Fibroblast of villous mesenchyme (primary cell): Measurements from ENCODE around the gene FOXP3. TPM values are rescaled to one million over a fixed set of nuclear protein-coding genes. Genes with fewer than 3 reads are reported as not detected.

Experiments used
- DNase-seq: peaks from one replicate; pipeline ENCODE4 v3.0.0-alpha.2; 2010; ENCODE audit warnings: low read depth
- H3K4me3 ChIP-seq: 2 replicates; pipeline ENCODE4 v1.5.1; 2011; ENCODE audit warnings: low read depth, mild to moderate bottlenecking, low read length
- total RNA-seq: library from RNA; depleted of rRNA; stranded (reverse); fragments of >200 nt; gene quantifications from 2 replicates; pipeline ENCODE4 v1.2.3, GENCODE V29; 2012
- TF ChIP-seq, protein P1 (sequence below): IDR thresholded peaks from 2 replicates; pipeline ENCODE4 v1.5.1; 2012; ENCODE audit warnings: low read depth, mild to moderate bottlenecking, low read length; ENCODE audit not compliant: insufficient read depth

The FOXP3 gene
- total RNA-seq, 1 donor: under 0.01 TPM

DNA sequence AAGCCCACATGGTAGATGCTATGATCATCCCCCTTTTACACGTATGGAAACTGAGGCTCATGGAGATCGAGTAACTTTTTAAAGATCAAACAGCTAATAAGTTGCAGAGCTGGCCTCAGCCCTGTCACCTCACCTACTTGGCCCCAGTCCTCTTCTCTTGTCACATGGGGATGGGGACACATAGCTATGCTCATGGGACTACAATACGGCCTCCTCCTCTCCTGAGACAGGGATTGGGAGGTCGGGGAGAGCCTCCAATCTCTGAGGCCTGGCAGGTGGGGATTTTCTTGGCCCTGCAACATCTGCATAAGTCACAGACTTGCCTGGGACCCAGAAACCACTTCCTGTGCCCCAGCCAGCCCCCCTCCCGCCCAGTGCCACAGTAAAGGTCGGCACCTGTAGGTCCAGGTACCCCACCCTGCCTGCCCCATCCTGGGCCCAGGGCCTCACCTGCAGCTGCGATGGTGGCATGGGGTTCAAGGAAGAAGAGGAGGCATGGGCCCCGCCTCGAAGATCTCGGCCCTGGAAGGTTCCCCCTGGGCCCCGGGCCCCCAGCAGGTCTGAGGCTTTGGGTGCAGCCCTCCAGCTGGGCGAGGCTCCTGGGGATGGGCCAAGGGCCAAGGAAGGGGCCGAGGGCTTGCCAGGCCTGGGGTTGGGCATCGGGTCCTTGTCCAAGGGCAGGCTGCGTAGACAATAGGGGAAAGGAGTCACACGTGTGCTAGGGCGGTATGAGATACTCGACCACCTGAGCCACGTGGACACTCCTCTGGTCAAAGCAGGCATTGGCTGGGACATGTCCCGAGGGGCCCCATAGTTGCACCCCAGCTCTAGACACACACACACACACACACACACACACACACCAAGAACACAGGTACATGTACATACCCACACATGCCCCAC, 6.4 kb downstream of the FOXP3 start:
- H3K4me3 ChIP-seq: no peak overlapping the region
- DNase-seq: no peak
- TF ChIP-seq, protein P1, sequence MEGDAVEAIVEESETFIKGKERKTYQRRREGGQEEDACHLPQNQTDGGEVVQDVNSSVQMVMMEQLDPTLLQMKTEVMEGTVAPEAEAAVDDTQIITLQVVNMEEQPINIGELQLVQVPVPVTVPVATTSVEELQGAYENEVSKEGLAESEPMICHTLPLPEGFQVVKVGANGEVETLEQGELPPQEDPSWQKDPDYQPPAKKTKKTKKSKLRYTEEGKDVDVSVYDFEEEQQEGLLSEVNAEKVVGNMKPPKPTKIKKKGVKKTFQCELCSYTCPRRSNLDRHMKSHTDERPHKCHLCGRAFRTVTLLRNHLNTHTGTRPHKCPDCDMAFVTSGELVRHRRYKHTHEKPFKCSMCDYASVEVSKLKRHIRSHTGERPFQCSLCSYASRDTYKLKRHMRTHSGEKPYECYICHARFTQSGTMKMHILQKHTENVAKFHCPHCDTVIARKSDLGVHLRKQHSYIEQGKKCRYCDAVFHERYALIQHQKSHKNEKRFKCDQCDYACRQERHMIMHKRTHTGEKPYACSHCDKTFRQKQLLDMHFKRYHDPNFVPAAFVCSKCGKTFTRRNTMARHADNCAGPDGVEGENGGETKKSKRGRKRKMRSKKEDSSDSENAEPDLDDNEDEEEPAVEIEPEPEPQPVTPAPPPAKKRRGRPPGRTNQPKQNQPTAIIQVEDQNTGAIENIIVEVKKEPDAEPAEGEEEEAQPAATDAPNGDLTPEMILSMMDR: no peak

DNA sequence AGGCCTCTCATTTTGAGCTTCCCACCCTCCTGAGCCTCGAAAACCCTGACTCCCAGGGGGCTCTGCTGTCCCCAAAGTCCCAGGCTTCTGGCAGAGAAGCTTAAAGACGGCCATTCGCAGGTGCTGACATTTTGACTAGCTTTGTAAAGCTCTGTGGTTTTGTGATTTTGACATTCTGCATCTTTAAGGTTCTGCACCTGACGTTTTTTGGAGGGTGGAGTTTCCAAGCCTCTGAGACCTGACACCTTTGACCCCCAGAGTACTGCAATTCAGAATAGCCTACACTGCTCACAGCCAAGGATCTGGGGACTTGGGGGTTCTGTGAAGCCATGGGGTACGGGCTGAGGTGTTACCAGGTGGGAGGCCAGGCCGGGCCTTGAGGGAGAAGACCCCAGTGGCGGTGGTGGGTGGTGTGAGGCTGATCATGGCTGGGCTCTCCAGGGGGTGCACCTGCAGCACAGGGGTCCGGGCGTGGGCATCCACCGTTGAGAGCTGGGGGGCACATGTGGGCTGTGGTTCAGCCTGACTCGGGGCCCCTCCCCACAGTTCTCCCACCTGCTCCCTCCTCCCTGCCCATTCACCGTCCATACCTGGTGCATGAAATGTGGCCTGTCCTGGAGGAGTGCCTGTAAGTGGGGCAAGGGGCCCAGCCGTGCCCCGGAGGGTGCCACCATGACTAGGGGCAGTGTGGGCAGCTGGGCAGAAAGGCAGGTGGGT, 7.3 kb downstream of the FOXP3 start:
- TF ChIP-seq, protein P1: no peak
- H3K4me3 ChIP-seq: no peak overlapping the region
- DNase-seq: no peak

DNA sequence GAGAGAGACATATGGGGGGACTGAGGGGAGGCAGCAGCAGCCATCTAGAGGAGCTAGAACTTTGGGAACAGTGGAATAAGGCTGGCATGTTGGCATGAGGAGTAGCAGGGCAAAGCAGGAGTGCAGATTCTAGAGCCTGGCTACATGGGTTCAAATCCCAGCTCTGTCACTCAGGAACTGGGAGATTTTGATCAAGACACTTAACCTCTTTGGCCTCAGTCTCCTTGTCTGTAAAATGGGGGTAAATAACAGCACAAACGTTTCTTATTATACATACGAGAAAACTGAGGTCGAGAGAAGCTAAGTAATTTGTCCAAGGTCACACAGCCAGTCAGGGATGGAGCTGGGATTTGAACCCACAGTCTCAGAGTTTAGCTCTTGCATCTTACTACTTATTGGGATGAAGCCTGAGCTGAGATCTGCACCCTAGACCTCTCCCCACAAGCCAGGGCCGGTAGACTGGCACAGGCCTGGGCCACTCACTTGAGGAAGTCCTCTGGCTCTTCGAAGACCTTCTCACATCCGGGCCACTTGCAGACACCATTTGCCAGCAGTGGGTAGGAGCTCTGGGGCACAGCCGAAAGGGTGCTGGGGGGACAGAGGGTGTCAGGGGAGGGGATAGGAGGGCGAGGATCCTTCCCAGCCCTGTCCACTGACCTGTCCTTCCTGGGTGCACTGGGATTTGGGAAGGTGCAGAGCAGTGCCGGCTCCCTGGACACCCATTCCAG, 8.1 kb downstream of the FOXP3 start:
- DNase-seq: no peak
- TF ChIP-seq, protein P1: no peak
- no peak overlapping the region for H3K4me3 ChIP-seq

DNA sequence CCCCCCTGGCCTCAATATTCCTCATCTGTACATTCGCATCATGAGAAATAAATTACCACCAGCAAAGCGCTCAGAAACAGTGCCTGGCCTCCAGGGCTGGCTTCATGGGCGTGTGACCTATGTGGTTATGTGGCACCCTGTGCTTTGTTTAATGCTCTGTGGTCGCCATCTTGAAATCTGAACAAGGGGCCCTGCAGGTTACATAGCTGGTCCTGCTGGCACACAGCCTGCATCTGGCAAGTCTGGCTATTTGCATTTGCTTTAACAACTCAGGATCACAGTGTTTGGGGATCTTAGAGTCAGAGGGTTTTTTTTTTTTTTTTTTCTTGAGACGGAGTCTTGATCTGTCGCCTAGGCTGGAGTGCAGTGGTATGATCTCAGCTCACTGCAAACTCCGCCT, 9.9 kb downstream of the FOXP3 start:
- DNase-seq: no peak
- TF ChIP-seq, protein P1: no peak

DNA sequence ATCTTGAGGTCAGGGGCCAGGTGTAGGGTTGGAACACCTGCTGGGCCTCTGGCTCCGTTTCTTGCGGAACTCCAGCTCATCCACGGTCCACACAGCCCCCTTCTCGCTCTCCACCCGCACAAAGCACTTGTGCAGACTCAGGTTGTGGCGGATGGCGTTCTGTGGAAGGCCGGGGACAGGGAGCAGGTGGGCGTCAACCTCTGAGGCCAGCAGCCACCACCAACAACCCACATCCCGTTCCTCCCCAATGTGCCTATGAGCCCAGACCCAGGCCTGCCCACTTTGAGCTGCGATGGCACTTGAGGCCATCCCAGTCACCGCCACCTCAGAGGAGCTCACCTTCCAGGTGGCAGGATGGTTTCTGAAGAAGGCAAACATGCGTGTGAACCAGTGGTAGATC, 13.2 kb downstream of the FOXP3 start:
- TF ChIP-seq, protein P1: no peak
- DNase-seq: no peak
- H3K4me3 ChIP-seq: no peak overlapping the region

More for the DNA sequence above, 9.9 kb downstream of the FOXP3 start:
- no peak overlapping the region for H3K4me3 ChIP-seq

DNA sequence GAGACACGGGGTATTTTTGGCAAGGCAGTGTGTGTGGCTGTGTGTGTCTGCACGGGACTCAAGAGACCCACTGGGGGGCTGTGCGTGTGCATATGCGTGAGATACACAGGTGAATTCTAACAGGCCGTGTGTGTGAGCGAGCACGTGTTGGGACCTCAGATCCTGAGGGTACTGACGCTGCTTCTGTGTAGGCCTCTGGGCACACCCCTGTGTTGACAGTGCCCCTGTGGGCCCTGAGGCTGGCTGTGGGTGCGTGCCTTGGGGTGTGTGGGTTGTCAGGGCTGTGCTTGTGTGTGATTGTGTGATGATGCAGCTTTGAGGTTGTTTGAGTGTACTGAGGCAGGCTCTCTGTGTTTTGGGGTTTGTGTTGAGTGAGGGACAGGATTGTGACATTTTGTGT, 13.9 kb downstream of the FOXP3 start:
- no peak overlapping the region for H3K4me3 ChIP-seq
- TF ChIP-seq, protein P1: no peak
- DNase-seq: no peak
